ENCODE data around the gene FOXM1.
"Not testable (repeated sequence)": the region's sequence is repeated elsewhere in the genome, so short reads cannot be mapped to it uniquely, and the experiment has no call there.

Gene FOXM1

GRCh38 chr12:2877953-2878732, 1.2 kb upstream of the FOXM1 start:
- no peak for DNase-seq (ENCODE audit: low read depth, low spot score)
- CTCF ChIA-PET = interaction anchor here (0.7 to 2.6 kb wide), 11 partner anchors 9 to 195 kb away, joined by 3 to 21 read pairs (median 5); partner anchors contain the start of gene ITFG2
- TF ChIP-seq CTCF (IDR thresholded peaks at IDR 0.05; ENCODE audit: insufficient read depth, low read length, missing control alignments) = no peak
- H3K4me3 ChIP-seq (ENCODE audit: low read depth, low read length) = peak overlapping the region; percentile 76
- POLR2A ChIA-PET = interaction anchor here (0.6 to 1.1 kb wide), 2 partner anchors 13 to 52 kb away, joined by 3 read pairs; partner anchors contain the start of gene TULP3

- CTCF ChIA-PET = interaction anchor here (1.1 to 2.6 kb wide), 4 partner anchors 10 to 69 kb away, joined by 3 to 21 read pairs (median 11); no protein-coding TSS in a partner anchor
- no peak for DNase-seq (ENCODE audit: low read depth, low spot score)
- H3K4me3 ChIP-seq (ENCODE audit: low read depth, low read length) = peak overlapping the region; percentile 76
- no peak for TF ChIP-seq CTCF (IDR thresholded peaks at IDR 0.05; ENCODE audit: insufficient read depth, low read length, missing control alignments)
- POLR2A ChIA-PET = interaction anchor here (1.3 kb wide), 1 partner anchor 16 kb away, joined by 5 read pairs; no protein-coding TSS in a partner anchor
These were observed 435 bp downstream of the FOXM1 start for GRCh38 chr12:2876431-2877046.

GRCh38 chr12:2868986-2869632, 7.9 kb downstream of the FOXM1 start:
- DNase-seq (ENCODE audit: low read depth, low spot score); POLR2A ChIA-PET; H3K4me3 ChIP-seq (ENCODE audit: low read depth, low read length): not testable (repeated sequence)
- CTCF ChIA-PET = interaction anchor here (8.8 kb wide), 1 partner anchor 18 kb away, joined by 76 read pairs; no protein-coding TSS in a partner anchor

- no peak for DNase-seq (ENCODE audit: low read depth, low spot score)
- TF ChIP-seq CTCF (IDR thresholded peaks at IDR 0.05; ENCODE audit: insufficient read depth, low read length, missing control alignments) = no peak
- CTCF ChIA-PET = interaction anchor here (0.6 to 8.8 kb wide), 6 partner anchors 11 to 209 kb away, joined by 3 to 76 read pairs (median 3); no protein-coding TSS in a partner anchor
- POLR2A ChIA-PET = interaction anchor here (0.6 kb wide), 1 partner anchor 29 kb away, joined by 4 read pairs; no protein-coding TSS in a partner anchor
- H3K4me3 ChIP-seq (ENCODE audit: low read depth, low read length) = no peak overlapping the region
These were observed 12.8 kb downstream of the FOXM1 start for GRCh38 chr12:2864198-2864597.

- not testable (repeated sequence) for DNase-seq (ENCODE audit: low read depth, low spot score); H3K4me3 ChIP-seq (ENCODE audit: low read depth, low read length)
- POLR2A ChIA-PET = interaction anchor here (0.6 kb wide), 1 partner anchor 12 kb away, joined by 4 read pairs; no protein-coding TSS in a partner anchor
- CTCF ChIA-PET = interaction anchor here (1.0 to 8.8 kb wide), 4 partner anchors 12 to 210 kb away, joined by 3 to 76 read pairs (median 4); no protein-coding TSS in a partner anchor
These were observed 13.6 kb downstream of the FOXM1 start for GRCh38 chr12:2863402-2863801.

- ChIA-PET POLR2A (no interaction called here), CTCF (interaction anchor here (0.7 to 8.8 kb wide), 5 partner anchors 8 to 214 kb away, joined by 3 to 76 read pairs (median 3); no protein-coding TSS in a partner anchor)
- TF ChIP-seq CTCF (IDR thresholded peaks at IDR 0.05; ENCODE audit: insufficient read depth, low read length, missing control alignments) = no peak
- DNase-seq (ENCODE audit: low read depth, low spot score) = no peak
- H3K4me3 ChIP-seq (ENCODE audit: low read depth, low read length) = no peak overlapping the region
These were observed 14.1 kb downstream of the FOXM1 start for GRCh38 chr12:2862876-2863275.
